GM19452 (cell line): ENCODE measurements around the gene CHRNA1.
"Not testable (repeated sequence)": the region's sequence is repeated elsewhere in the genome, so short reads cannot be mapped to it uniquely, and the experiment has no call there.

Experiments used
- ATAC-seq: cut with Tn5 transposase; IDR thresholded peaks from one replicate; pipeline ENCODE4 v1.9.1; 2021; ENCODE audit not compliant: unreplicated experiment

The CHRNA1 gene

DNA sequence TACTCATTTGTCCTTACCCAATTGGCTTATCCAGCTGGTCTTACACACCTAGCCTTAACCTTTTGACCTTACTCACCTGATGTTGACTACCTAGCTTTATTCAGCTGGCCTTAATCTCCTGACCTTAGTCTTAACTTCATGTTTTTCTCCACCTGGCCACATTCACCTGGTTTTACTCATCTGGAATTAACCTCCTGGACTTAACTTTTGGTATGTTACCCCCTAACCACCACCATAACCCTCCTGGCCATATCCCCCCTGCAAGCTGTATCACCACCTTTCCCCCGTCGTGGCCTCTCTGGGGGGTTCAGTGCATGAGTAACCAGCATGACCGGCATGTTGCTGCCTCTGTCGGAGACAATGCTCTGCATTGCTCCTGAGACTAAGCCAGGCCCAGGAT, 45.7 kb downstream of the CHRNA1 start:
- no peak for ATAC-seq

- no peak for ATAC-seq
These were observed 46.4 kb downstream of the CHRNA1 start for GRCh38 chr2:174717916-174718315.

DNA sequence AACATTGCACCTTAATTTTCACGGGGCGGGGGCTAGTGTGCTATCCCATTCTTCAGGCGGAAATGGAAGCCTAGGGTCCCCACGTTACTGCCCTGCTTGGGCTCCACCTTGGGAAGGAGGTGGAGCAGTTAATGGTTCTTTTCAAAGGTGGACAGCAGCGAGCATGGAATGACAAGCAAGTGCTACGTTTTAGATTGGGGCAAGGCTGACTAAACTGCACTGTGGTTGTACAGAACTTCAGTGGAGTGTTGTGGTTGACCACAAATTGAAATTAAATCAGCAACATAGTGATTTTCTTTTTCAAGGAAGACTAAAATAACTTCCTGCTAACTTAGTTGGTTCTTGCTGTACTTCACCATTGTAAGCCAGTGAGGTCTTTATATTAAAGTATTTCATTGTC, 47.0 kb downstream of the CHRNA1 start:
- no peak for ATAC-seq

DNA sequence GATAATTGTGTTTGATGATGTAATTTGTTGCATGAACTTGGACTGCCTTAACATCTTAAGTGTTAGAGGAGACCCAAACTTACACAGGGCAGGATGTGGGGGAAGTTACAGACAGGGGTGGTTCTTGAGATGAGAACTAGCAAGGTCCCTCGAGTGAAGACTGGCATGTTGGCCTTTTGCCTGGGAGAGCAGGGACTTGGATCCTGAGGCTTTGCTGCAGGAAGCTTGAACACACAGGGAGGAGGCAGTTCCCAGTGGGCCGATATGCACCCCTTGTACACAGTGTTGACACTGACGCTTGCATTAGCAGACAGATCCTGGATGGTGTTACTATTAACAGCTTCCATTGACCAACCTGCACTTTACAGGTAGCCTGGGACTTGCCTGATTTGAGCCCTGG, 47.5 kb downstream of the CHRNA1 start:
- ATAC-seq, result no peak

GRCh38 chr2:174713686-174714085, 50.6 kb downstream of the CHRNA1 start:
- ATAC-seq, result no peak

DNA sequence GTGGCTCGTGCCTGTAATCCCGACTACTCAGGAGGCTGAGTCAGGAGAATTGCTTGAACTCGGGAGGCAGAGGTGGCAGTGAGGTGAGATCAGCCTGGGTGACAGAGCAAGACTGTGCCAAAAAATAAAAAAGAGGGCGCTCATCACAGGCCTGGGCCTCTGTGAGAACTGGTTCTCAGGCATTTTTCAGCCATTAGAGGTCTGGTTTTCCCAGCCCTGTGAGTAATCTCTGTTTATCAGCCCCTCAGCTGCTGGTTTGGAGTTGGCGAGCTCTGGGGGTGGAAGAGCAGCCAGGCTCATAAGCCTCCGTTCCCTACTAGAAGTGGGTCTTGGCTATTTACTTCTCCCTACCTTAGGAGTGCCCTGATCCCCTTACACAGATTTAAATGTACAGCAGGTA, 53.1 kb downstream of the CHRNA1 start:
- no peak for ATAC-seq

DNA sequence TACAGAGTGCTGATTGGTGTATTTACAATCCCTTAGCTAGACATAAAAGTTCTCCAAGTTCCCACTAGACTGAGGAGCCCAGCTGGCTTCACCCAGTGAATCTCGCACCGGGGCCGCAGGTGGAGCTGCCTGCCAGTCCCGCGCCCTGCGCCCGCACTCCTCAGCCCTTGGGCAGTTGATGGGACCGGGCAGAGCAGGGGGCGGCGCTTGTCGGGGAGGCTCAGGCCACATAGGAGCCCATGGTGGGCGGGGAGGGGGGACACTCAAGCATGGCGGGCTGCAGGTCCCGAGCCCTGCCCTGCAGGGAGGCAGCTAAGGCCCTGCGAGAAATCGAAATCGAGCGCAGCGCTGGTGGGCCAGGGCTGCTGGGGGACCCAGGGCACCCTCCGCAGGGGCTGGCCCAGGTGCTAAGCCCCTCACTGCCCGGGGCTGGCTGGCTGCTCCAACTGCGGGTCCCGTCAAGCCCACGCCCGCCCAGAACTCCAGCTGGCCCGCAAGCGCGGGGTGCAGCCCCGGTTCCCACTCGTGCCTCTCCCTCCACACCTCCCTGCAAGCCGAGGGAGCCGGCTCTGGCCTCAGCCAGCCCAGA, 54.8 kb downstream of the CHRNA1 start:
- not testable (repeated sequence) for ATAC-seq

- ATAC-seq, result no peak
These were observed 55.6 kb downstream of the CHRNA1 start for GRCh38 chr2:174708713-174709112.

DNA sequence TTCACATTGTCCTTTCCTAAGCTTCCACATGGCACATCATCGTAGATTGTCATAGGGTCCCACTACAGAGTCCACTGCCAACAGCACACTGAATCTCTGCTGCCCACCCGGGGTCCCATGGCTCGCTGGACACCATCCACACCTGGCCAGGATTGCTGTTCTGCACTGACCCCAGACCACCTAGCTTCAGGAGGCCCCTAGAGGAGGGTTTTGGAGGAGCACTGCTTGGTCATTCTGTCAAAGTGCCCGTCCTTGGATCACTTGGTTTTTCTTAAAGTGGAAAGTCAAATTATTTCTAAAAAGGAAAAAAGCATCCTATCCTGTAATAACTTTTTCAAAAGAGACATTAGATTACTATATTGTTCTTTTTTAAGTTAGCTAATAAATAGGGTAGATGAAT, 59.0 kb downstream of the CHRNA1 start:
- no peak for ATAC-seq

DNA sequence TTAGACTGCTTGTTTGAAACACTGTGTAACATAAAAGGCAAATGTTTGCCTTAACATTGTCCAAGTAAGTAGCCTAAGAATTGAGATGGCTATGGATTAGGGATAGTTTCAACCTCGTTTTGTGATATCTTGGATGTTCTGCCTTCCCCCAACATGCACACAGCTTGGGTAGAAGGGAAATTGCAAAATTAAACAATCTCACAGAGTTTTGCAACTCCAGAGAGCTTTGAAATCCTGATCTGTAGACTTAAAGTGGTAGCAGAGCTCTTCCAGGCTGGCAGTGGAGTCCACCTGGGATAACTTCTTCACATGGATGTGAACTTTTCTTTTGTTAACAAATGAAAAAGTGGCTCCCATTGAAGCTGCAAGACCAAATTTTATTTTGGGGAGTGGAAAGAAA, 59.6 kb downstream of the CHRNA1 start:
- ATAC-seq, result no peak

DNA sequence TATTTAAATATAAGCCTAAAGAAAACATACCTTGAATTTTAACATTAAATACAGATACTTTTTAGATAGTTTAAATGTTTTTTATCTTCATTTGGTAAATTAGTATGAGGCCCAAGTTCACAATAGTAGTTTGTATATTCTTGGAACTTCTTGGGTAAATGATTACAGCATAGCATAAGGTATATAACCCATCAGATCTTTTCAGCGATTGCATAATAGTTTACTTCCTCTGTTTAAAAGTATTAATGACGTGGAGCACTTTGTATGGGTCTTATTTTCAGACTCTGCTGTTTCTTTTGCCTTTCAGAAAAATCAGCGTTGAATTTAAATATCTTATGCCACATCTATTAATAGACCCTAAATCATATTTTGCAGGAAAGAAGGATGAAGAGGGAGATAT, 60.2 kb downstream of the CHRNA1 start:
- ATAC-seq, result no peak

DNA sequence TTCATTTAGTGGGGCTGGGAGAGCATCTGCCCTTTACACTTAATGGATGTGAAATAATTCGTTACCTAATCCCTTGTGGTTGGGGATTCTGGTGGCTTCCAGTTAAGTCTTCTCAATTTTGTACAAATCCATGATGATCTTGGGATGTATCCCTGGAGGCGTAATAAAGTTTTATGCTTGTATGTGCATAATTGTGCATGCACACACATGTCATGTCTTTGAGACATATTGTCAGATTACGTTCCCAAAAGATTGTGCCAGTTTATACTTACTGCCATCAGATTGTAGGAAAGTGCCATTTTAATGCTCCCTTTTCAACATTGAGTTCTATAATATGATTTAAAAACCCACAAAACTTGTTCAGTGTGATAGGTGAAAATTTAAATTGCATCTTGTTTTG, 60.8 kb downstream of the CHRNA1 start:
- ATAC-seq, result no peak

DNA sequence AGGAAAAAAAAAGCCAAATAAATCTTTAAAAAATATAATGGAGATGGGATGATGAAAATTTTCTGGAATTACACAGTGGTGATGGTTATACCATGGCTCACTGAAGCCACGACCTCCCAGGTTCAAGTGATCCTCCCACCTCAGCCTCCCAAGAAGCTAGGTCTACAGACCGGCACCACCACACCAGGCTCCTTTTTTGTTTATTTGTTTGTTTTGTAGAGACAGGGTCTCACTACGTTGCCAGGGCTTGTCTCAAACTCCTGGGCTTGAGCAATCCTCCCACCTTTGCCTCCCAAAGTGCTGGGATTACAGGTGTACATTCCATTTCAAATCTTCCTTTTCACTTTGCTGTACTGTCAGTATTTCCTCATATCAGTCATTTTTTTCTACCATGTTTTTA, 61.7 kb downstream of the CHRNA1 start:
- ATAC-seq, result no peak

DNA sequence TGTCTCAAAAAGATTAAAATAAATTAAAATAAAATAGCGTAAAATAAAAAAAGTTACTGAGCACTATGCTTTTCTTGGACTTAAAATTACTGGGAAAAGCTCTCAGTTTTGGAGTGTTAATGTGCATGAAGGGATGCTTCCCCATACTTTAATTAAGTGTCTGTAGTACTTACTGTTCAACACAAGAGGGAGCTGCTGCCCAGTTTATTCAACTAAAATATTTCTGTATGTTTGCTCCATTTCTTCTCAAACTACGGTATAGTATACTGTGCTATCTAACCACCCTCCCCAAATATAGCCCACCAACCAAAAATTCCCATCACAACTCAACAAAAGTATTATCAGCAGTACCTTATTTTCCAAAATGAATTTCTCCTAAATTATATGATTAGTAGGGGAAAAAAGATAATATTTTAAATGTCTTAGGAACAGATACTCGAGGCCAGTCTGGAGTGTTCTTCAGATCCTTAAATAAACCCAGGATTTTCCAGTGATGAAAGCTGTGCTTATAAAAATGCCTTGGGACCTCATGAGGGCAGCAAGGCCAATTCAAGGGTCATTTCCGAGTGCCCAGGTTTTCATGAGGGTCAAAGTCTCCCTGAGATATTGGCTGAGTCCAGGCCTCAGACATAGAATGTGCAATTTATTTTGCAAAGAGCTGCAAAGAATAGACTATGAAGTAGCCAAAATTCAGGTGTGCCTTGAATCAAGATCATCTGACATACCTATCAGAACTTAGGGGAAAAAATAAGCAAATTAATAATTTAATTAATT, 64.1 kb downstream of the CHRNA1 start:
- ATAC-seq, result no peak
